HL-60 (cell line): ENCODE results near the gene POMZP3.
"Not testable (repeated sequence)": the region's sequence is repeated elsewhere in the genome, so short reads cannot be mapped to it uniquely, and the experiment has no call there.

Source experiments
- CTCF ChIP-seq: IDR thresholded peaks from one replicate; pipeline ENCODE4 v1.5.1; 2011; ENCODE audit warnings: low read length, control low read depth, inconsistent platforms; ENCODE audit not compliant: insufficient read depth
- GABPA ChIP-seq: IDR thresholded peaks from 2 replicates; pipeline ENCODE4 v1.6.1; 2012; ENCODE audit warnings: low read depth

GRCh38 chr7:76612232-76612631 is 14.8 kb downstream of the POMZP3 start:
- TF ChIP-seq GABPA, CTCF: not testable (repeated sequence)
